Mucosa of stomach (tissue), 1 donor: ENCODE results near the gene CSK.

Source experiments
- H3K27me3 ChIP-seq: one replicate; pipeline ENCODE4 v1.7.0; 2013; ENCODE audit warnings: mild to moderate bottlenecking, low read length; ENCODE audit not compliant: control insufficient read depth, insufficient read depth
- H3K36me3 ChIP-seq: one replicate; pipeline ENCODE4 v1.7.0; 2013; ENCODE audit warnings: low read length; ENCODE audit not compliant: control insufficient read depth, insufficient read depth
- H3K4me1 ChIP-seq: one replicate; pipeline ENCODE4 v1.7.0; 2013; ENCODE audit warnings: mild to moderate bottlenecking, low read length; ENCODE audit not compliant: control insufficient read depth, insufficient read depth
- H3K4me3 ChIP-seq: one replicate; pipeline ENCODE4 v1.7.0; 2013; ENCODE audit warnings: low read length
- H3K9ac ChIP-seq: one replicate; pipeline ENCODE4 v1.7.0; 2013; ENCODE audit warnings: mild to moderate bottlenecking, low read length, moderate library complexity
- H3K9me3 ChIP-seq: one replicate; pipeline ENCODE4 v1.7.0; 2013; ENCODE audit warnings: mild to moderate bottlenecking, low read length, moderate library complexity; ENCODE audit not compliant: control insufficient read depth
- donor health status: Pancreatic carcinoma.

CSK gene

GRCh38 chr15:74800559-74801094 lies 18.7 kb downstream of the CSK start:
- peaks cover 8% of the 10 kb centered on the region for H3K36me3 ChIP-seq
- no peak overlapping the region for H3K9ac ChIP-seq

GRCh38 chr15:74801311-74801997 lies 19.6 kb downstream of the CSK start:
- H3K9ac ChIP-seq = no peak overlapping the region
- H3K4me1 ChIP-seq = peaks cover 30% of the 10 kb centered on the region
- H3K27me3 ChIP-seq = no peaks in the 10 kb centered on the region
- H3K9me3 ChIP-seq = no peaks in the 10 kb centered on the region
- peaks cover 8% of the 10 kb centered on the region for H3K36me3 ChIP-seq
- no peak overlapping the region for H3K4me3 ChIP-seq

More at GRCh38 chr15:74800559-74801094, 18.7 kb downstream of the CSK start:
- H3K27me3 ChIP-seq = no peaks in the 10 kb centered on the region
- H3K4me1 ChIP-seq = peaks cover 30% of the 10 kb centered on the region
- H3K9me3 ChIP-seq = no peaks in the 10 kb centered on the region
- no peak overlapping the region for H3K4me3 ChIP-seq

DNA sequence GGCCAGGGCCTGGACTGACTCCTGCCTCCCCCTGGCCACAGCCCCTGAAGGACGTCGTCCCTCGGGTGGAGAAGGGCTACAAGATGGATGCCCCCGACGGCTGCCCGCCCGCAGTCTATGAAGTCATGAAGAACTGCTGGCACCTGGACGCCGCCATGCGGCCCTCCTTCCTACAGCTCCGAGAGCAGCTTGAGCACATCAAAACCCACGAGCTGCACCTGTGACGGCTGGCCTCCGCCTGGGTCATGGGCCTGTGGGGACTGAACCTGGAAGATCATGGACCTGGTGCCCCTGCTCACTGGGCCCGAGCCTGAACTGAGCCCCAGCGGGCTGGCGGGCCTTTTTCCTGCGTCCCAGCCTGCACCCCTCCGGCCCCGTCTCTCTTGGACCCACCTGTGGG lies 20.4 kb downstream of the CSK start:
- Histone ChIP-seq H3K9me3 (no peaks in the 10 kb centered on the region), H3K27me3 (no peaks in the 10 kb centered on the region), H3K4me3 (no peak overlapping the region), H3K4me1 (peaks cover 30% of the 10 kb centered on the region), H3K36me3 (peaks cover 8% of the 10 kb centered on the region), H3K9ac (no peak overlapping the region)

- H3K27me3 ChIP-seq = no peaks in the 10 kb centered on the region
- no peak overlapping the region for H3K9ac ChIP-seq
- H3K4me1 ChIP-seq = peaks cover 28% of the 10 kb centered on the region
- no peaks in the 10 kb centered on the region for H3K9me3 ChIP-seq
- H3K4me3 ChIP-seq = no peak overlapping the region
- H3K36me3 ChIP-seq = peaks cover 8% of the 10 kb centered on the region
These were observed 21.1 kb downstream of the CSK start for GRCh38 chr15:74802862-74803447.

DNA sequence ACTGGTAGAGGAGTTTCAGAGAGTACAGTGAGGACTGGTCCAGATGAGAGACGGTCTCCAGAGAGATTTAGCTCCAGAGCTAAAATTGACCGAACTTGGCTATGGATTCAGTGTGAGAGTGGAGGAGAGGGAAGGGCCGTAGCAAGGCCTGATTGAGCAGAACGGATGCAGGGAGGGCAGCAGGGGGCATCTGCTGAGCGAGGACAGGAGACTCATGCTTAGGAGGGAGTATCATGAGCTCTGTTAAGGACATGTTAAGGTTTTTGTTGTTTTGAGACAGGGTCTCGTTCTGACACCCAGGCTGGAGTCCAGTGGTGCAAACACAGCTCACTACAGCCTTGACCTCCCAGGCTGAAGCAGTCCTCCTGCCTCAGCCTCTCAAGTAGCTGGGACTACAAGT lies 23.1 kb downstream of the CSK start:
- no peaks in the 10 kb centered on the region for H3K36me3 ChIP-seq
- no peak overlapping the region for H3K9ac ChIP-seq

DNA sequence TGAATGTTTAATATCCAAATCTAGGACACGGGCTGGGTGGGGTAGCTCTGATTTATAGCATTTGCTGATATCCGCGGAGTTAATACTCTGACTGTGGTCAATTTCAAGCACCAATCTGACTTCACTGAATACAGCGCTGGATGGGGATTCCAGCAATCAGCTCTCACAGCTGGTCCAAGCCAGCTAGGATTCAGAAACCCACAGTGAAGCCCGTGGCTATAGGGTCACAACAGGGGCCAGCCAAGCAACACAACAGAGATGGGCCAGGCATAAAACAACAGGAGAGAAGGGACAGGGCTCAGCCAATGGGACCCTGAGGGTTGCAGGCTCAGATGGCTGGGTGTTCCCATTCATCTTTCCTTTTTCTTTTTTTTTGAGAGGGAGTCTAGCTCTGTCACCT lies 25.4 kb downstream of the CSK start:
- Histone ChIP-seq H3K4me1 (peaks cover 4% of the 10 kb centered on the region), H3K9ac (no peak overlapping the region)

More for the DNA sequence above, 23.1 kb downstream of the CSK start:
- Histone ChIP-seq H3K4me1 (peaks cover 12% of the 10 kb centered on the region), H3K9me3 (no peaks in the 10 kb centered on the region), H3K27me3 (no peaks in the 10 kb centered on the region), H3K4me3 (no peak overlapping the region)

GRCh38 chr15:74808078-74808839 lies 26.4 kb downstream of the CSK start:
- no peak overlapping the region for H3K9ac ChIP-seq
- no peaks in the 10 kb centered on the region for H3K36me3 ChIP-seq
- H3K27me3 ChIP-seq = no peaks in the 10 kb centered on the region
- H3K9me3 ChIP-seq = no peaks in the 10 kb centered on the region
- H3K4me1 ChIP-seq = peaks cover 4% of the 10 kb centered on the region
- H3K4me3 ChIP-seq = no peak overlapping the region

More for the DNA sequence above, 25.4 kb downstream of the CSK start:
- Histone ChIP-seq H3K27me3 (no peaks in the 10 kb centered on the region), H3K4me3 (no peak overlapping the region), H3K9me3 (no peaks in the 10 kb centered on the region), H3K36me3 (no peaks in the 10 kb centered on the region)

DNA sequence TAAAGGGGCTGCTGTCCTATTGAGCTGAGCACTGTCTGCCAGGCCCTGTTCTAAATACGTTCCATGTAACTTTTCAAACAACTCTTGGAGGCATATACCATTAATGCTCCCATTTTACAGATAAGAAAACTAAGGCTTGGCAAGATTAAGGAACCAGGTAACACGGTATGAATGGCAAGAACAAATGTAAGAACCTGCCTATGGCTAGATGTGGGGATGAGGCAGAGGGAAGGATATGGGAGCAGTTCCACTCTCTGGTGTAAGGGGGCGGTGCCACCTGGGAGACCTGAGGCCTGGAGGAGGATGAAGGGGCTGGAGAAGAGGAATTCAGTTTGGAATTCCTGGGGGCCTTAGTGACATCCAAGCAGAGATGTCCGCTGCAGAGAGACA lies 27.0 kb downstream of the CSK start:
- Histone ChIP-seq H3K9me3 (no peaks in the 10 kb centered on the region), H3K27me3 (no peaks in the 10 kb centered on the region), H3K9ac (no peak overlapping the region)

GRCh38 chr15:74809242-74809641 lies 27.4 kb downstream of the CSK start:
- Histone ChIP-seq H3K9ac (no peak overlapping the region), H3K36me3 (no peaks in the 10 kb centered on the region), H3K4me1 (peaks cover 4% of the 10 kb centered on the region), H3K27me3 (no peaks in the 10 kb centered on the region), H3K9me3 (no peaks in the 10 kb centered on the region), H3K4me3 (no peak overlapping the region)

More for the DNA sequence above, 27.0 kb downstream of the CSK start:
- no peaks in the 10 kb centered on the region for H3K36me3 ChIP-seq
- no peak overlapping the region for H3K4me3 ChIP-seq
- peaks cover 4% of the 10 kb centered on the region for H3K4me1 ChIP-seq

- Histone ChIP-seq H3K27me3 (no peaks in the 10 kb centered on the region), H3K36me3 (no peaks in the 10 kb centered on the region), H3K9ac (no peak overlapping the region), H3K4me3 (no peak overlapping the region), H3K4me1 (peaks cover 6% of the 10 kb centered on the region), H3K9me3 (no peaks in the 10 kb centered on the region)
These were observed 28.1 kb downstream of the CSK start for GRCh38 chr15:74809956-74810355.

GRCh38 chr15:74812533-74812932 lies 30.7 kb downstream of the CSK start, which contains the start of gene LMAN1L:
Gene LMAN1L (plus strand): TSS chr15:74812835. CDS start chr15:74812855, 20 bp downstream.
- no peak within 1 kb of the TSS for H3K4me3 ChIP-seq

More at GRCh38 chr15:74812533-74812932, 30.7 kb downstream of the CSK start, which contains the start of gene LMAN1L:
- Histone ChIP-seq H3K27me3 (no peaks in the 10 kb centered on the region), H3K9me3 (no peaks in the 10 kb centered on the region), H3K9ac (no peak within 1 kb of the TSS), H3K36me3 (no peaks in the 10 kb centered on the region), H3K4me1 (peaks cover 19% of the 10 kb centered on the region)
